K562 (cell line): ENCODE measurements around the gene TLCD4. TPM values are rescaled to one million over a fixed set of nuclear protein-coding genes. Genes with fewer than 3 reads are reported as not detected.

Experiments
- ATF6 ChIP-seq: sonication (generic); formaldehyde crosslinking; IDR thresholded peaks from 2 replicates; pipeline ENCODE4 v1.4.0; 2020; ENCODE audit warnings: mild to moderate bottlenecking, missing genetic modification reagents
- CBX5 ChIP-seq: IDR thresholded peaks from 2 replicates; pipeline ENCODE4 v1.6.1; 2014; ENCODE audit warnings: low read depth, borderline replicate concordance
- ETV5 ChIP-seq: sonication (generic); formaldehyde crosslinking; IDR thresholded peaks from 2 replicates; pipeline ENCODE4 v1.4.0; 2020; ENCODE audit warnings: low read depth, mild to moderate bottlenecking, missing genetic modification reagents
- PHF21A ChIP-seq: fragments of 450-650 bp; IDR thresholded peaks from 2 replicates; pipeline ENCODE4 v1.6.1; 2017; ENCODE audit warnings: low read depth, borderline replicate concordance
- SIN3B ChIP-seq: fragments of 450-650 bp; IDR thresholded peaks from 2 replicates; pipeline ENCODE4 v1.6.1; 2017; ENCODE audit warnings: low read depth, mild to moderate bottlenecking, moderate library complexity
- SMARCB1 ChIP-seq: IDR thresholded peaks from 2 replicates; pipeline ENCODE4 v1.6.1; 2011; ENCODE audit warnings: improper control_type of control experiment, low read depth; ENCODE audit not compliant: insufficient read length
- ZC3H8 ChIP-seq: fragments of 450-650 bp; IDR thresholded peaks from 2 replicates; pipeline ENCODE4 v1.6.1; 2017
- ZNF184 ChIP-seq: sonication (generic); formaldehyde crosslinking; IDR thresholded peaks from 2 replicates; pipeline ENCODE4 v1.5.0; 2020; ENCODE audit warnings: missing genetic modification reagents
- polyA plus RNA-seq, 8 experiments: library from polyadenylated mRNA; depleted of rRNA in 4 of 8; stranded (reverse) in 5 of 8; unstranded in 3 of 8; fragments of >200 nt; fragmentation: Nextera tagmentation in 2 of 8; fragmentation: Illumina TruSeq in 1 of 8; extraction: Ambion mirVana in 2 of 8; extraction: Trizol in 1 of 8; gene quantifications; 2 replicates each; pipeline versions ENCODE4 v1.2.1 to v1.2.3, GENCODE V29; 2011 to 2014; ENCODE audit warnings: inconsistent platforms in 1 of 8, missing spikeins in 1 of 8
- total RNA-seq, 7 experiments: library from RNA; depleted of rRNA in 6 of 7; stranded (reverse); fragments of >200 nt in 6 of 7; fragmentation: Illumina TruSeq in 2 of 7; extraction: Trizol in 2 of 7; gene quantifications; 2 replicates each; pipeline versions ENCODE4 v1.2.1 to v1.2.3, GENCODE V29; 2011 to 2021; ENCODE audit warnings: low replicate concordance in 1 of 7
- TF ChIP-seq, protein P1 (sequence below): IDR thresholded peaks from 2 replicates; pipeline ENCODE4 v1.6.1; 2014; ENCODE audit warnings: antibody characterized with exemption
- TF ChIP-seq, protein P2 (sequence below): sonication (generic); formaldehyde crosslinking; IDR thresholded peaks from 2 replicates; pipeline ENCODE4 v1.8.1; 2023; ENCODE audit warnings: missing genetic modification reagents, mild to moderate bottlenecking, borderline replicate concordance
- TF ChIP-seq, protein P3 (sequence below): fragments of 250-450 bp; sonication (Bioruptor Pico); IDR thresholded peaks from 2 replicates; pipeline ENCODE4 v1.8.0; 2022; ENCODE audit warnings: moderate library complexity, mild to moderate bottlenecking, inconsistent platforms
- TF ChIP-seq, protein P4 (sequence below): sonication (generic); formaldehyde crosslinking; IDR thresholded peaks from 2 replicates; pipeline ENCODE4 v1.8.1; 2022; ENCODE audit warnings: missing genetic modification reagents

The TLCD4 gene
- total and polyA plus RNA-seq, 9 of the 15 experiments (the other 6 are each of a cell fraction or from before 2014, with no cell fraction given), result 3.5 to 19.8 (median 7.6) TPM

DNA sequence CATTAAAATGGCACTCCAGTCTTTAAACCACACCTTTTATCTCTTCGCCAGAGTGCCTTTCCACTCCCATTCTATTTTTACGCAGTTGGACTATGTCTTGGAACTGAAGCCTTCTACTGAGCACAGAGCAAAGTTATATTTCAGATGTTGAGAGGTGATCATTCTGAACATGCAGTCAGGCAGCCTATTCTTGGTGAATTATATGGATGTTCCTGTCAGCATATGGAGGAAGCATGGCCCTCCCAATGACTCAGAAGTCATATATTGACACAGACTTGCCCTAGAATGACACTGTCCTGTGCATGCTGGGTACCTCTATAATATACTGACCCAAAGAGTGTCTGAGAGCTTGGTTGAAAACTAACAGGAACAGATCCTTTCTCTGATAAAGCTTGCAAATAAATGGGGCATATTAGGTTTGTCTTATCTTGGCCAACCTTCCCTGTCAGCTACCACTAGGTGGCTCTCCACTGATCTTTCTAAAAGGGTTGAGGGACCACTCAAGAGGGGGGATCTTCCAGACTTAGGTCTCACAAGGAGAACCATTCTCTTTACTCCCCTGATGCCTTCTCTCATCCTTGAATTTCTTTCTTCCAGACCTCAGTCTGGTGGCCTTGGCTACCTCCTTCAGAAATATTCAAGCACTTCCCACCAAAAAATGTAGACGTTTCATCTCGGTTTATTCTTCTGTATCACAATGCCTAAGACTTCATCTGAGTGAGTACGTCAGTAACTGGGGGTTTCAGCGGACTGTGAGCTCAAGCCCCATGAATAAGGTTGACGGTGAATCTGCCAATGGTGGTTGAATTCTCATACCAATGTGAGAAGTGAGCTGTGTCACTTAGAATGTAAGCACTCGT, 32.6 kb upstream of the TLCD4 start (continued):
- TF ChIP-seq, protein P1, sequence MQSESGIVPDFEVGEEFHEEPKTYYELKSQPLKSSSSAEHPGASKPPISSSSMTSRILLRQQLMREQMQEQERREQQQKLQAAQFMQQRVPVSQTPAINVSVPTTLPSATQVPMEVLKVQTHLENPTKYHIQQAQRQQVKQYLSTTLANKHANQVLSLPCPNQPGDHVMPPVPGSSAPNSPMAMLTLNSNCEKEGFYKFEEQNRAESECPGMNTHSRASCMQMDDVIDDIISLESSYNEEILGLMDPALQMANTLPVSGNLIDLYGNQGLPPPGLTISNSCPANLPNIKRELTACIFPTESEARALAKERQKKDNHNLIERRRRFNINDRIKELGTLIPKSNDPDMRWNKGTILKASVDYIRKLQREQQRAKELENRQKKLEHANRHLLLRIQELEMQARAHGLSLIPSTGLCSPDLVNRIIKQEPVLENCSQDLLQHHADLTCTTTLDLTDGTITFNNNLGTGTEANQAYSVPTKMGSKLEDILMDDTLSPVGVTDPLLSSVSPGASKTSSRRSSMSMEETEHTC, result no peak
- TF ChIP-seq ETV5 (CRISPR knock-in tag) (no peak), ZC3H8 (no peak), CBX5 (no peak), PHF21A (peak; percentile 50; the same call in 1 of the 2 replicates), SIN3B (no peak), SMARCB1 (no peak), ATF6 (no peak), ZNF184 (CRISPR knock-in tag) (no peak)
- TF ChIP-seq, protein P2, sequence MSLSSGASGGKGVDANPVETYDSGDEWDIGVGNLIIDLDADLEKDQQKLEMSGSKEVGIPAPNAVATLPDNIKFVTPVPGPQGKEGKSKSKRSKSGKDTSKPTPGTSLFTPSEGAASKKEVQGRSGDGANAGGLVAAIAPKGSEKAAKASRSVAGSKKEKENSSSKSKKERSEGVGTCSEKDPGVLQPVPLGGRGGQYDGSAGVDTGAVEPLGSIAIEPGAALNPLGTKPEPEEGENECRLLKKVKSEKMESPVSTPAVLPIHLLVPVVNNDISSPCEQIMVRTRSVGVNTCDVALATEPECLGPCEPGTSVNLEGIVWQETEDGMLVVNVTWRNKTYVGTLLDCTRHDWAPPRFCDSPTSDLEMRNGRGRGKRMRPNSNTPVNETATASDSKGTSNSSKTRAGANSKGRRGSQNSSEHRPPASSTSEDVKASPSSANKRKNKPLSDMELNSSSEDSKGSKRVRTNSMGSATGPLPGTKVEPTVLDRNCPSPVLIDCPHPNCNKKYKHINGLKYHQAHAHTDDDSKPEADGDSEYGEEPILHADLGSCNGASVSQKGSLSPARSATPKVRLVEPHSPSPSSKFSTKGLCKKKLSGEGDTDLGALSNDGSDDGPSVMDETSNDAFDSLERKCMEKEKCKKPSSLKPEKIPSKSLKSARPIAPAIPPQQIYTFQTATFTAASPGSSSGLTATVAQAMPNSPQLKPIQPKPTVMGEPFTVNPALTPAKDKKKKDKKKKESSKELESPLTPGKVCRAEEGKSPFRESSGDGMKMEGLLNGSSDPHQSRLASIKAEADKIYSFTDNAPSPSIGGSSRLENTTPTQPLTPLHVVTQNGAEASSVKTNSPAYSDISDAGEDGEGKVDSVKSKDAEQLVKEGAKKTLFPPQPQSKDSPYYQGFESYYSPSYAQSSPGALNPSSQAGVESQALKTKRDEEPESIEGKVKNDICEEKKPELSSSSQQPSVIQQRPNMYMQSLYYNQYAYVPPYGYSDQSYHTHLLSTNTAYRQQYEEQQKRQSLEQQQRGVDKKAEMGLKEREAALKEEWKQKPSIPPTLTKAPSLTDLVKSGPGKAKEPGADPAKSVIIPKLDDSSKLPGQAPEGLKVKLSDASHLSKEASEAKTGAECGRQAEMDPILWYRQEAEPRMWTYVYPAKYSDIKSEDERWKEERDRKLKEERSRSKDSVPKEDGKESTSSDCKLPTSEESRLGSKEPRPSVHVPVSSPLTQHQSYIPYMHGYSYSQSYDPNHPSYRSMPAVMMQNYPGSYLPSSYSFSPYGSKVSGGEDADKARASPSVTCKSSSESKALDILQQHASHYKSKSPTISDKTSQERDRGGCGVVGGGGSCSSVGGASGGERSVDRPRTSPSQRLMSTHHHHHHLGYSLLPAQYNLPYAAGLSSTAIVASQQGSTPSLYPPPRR (CRISPR knock-in tag), result no peak
- TF ChIP-seq, protein P3, sequence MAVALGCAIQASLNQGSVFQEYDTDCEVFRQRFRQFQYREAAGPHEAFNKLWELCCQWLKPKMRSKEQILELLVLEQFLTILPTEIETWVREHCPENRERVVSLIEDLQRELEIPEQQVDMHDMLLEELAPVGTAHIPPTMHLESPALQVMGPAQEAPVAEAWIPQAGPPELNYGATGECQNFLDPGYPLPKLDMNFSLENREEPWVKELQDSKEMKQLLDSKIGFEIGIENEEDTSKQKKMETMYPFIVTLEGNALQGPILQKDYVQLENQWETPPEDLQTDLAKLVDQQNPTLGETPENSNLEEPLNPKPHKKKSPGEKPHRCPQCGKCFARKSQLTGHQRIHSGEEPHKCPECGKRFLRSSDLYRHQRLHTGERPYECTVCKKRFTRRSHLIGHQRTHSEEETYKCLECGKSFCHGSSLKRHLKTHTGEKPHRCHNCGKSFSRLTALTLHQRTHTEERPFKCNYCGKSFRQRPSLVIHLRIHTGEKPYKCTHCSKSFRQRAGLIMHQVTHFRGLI, result no peak
- TF ChIP-seq, protein P4, sequence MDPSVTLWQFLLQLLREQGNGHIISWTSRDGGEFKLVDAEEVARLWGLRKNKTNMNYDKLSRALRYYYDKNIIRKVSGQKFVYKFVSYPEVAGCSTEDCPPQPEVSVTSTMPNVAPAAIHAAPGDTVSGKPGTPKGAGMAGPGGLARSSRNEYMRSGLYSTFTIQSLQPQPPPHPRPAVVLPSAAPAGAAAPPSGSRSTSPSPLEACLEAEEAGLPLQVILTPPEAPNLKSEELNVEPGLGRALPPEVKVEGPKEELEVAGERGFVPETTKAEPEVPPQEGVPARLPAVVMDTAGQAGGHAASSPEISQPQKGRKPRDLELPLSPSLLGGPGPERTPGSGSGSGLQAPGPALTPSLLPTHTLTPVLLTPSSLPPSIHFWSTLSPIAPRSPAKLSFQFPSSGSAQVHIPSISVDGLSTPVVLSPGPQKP (CRISPR knock-in tag), result no peak
